C1 segment of cervical spinal cord (tissue), 14 donors: ENCODE results near the gene TRMT13.
"Not testable (repeated sequence)": the region's sequence is repeated elsewhere in the genome, so short reads cannot be mapped to it uniquely, and the experiment has no call there.

ENCODE experiments used
- DNase-seq, 14 donors: peaks; one replicate each; lab custom pipeline; 2025; lab: John Stamatoyannopoulos, UW

Gene TRMT13

DNA sequence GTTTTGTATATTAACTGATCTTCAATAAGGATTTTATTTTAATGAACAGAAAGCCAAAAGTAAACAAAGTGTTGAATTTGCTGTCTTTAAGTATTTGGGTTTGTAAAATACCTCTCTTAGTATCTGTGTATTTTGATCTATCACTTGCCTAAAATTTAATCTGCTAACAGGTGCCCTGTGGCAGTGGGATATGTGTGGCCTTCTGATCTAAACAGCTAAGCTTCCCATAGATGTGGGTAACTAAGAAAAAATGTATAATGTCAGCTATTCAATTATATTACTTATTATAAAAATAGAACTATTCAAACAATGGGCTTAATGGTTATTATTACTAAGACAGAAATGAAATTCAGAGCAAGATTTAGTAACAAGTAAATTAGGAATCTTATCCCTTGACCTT is 29.9 kb downstream of the TRMT13 start:
- DNase-seq = no peak

DNA sequence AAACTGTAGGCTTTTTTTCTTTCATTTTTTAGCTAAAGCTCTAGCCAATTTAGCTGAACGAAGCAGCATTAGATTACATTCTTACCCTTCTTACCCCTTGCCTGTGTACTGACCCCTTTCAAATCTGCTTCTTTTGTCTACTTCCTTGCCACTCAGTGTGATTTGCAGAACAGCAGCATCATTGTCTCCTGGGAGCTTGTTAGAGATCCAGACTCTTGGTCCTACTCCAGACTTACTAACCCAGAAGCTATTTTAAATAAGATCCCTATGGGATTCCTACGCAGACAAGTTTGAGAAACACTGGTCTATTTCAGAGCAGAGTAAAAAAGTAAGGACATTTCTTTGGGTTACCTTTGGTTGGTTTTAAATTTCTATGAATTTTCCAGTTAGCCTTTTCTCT is 31.3 kb downstream of the TRMT13 start:
- peak in 1 of 14 donors; percentile 0 for DNase-seq

DNA sequence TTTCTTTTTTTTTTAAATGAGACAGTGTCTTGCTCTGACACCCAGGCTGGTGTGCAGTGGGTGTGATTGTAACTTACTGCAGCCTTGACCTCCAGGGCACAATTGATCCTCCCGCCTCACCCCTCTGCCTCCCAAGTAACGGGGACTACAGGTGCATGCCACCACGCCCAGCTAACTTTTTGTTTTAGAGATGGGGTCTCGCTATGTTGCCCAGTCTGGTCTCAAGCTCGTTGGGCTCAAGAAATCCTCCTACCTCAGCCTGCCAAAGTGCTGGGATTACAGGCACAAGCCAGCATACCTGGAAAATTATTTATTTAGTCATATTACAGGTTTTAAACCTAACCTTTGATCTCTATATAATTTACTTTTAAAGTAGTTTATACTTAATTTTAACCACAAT is 31.7 kb downstream of the TRMT13 start:
- DNase-seq = no peak

DNA sequence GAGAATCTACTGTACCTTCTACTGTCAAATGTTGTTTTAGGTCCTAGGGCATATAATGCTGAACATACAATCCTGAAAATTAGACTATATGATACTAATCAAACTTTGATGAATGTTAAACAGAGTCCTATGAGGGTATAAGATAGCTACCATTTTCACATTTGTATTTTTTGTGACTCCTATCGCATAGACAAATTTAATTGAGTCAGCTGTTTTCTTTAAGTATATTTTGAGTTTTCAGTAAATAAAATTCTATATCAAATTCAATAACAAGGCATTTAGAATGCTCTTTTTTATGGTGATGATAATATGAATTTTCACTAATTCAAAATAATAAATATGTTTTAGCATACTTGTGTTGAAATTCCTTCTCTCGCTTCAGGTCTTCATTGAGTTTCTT is 35.1 kb downstream of the TRMT13 start:
- no peak for DNase-seq

DNA sequence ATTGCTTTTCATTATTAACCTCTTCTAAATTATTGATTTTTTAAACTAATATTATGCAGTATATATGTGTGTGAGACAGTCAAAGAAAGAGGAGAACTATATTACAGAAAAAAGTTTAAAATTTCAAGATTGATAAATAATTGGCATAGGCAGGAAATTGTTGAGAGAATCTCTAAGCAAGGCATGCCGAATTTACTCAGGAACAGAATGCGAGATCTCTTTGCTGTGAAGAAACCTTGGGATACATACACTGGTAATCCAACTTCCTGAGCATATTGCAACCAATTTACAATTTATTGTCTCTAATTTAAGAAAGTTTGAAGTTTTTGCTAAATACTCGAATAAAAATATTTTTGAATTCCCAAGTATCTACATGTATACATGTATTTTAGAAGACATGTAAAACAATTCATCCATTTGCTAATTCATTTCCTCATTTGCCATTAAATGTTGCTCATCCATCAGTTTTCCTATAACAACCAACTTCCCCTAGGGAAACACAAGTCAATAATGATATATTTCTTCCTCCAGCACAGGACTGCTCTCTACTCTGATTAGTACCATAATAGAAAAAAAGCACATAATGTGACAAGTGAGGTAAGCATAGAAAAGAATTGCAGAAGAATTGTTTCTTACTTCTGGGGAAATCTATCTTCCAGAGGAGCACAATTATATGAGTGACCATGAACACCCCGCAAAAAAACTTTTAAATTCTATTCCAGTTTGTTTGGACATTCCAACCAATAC is 44.5 kb downstream of the TRMT13 start:
- no peak for DNase-seq

DNA sequence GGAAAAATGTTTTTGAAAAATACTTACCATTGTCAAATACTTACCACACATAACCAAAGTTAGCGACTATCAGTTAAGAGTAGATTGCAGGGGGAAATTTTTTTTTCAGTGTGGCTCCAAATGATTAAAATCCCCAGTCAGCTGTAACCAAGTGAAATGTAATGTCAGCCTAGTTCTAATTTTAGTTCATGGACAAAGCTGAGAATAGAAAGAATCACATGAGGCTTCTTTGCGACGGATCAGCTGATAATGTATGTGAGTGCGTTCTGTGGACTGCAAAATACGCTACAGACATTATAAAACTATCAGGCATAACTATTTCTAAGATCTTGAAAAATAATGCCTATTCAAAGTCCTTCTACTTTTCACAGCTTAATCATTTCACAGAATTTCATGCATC is 45.1 kb downstream of the TRMT13 start, which contains the start of gene LRRC39:
Gene LRRC39, minus strand, starts transcription at position 166 of the 400 bp plus-strand sequence. CDS start 9,740 bp downstream, outside the sequence.
- DNase-seq = no peak

DNA sequence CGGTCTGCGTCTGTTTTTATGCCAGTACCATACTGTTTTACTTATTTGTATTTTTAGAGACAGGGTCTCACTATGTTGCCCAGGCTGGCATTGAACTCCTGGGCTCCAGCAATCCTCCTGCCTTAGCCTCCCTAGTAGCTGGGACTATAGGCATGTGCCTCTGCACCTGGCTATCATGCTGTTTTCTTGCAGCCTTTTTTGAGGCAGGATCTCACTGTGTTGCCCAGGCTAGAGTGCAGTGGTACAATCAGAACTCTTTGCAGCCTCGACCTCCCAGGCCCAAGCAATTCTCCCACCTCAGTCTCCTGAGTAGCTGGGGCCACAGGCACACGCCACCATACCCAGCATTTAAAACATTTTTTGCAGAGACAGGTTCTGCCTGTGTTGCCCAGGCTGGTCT is 50.4 kb downstream of the TRMT13 start:
- DNase-seq = no peak

DNA sequence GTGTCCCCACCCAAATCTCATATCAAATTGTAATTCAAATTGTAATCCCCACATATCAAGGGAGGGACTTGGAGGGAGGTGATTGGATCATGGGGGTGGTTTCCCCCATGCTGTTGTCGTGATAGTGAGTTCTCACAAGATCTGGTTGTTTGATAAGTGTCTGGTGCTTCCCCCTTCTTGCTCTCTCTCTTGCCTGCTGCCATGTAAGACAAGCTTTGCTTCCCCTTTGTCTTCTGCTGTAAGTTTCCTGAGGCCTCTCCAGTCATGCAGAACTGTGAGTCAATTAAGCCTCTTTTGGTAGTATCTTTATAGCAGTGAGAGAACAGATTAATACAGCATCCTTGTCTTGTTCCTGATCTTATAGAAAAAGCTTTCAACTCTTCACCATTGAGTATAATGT is 51.6 kb downstream of the TRMT13 start:
- DNase-seq = no peak

DNA sequence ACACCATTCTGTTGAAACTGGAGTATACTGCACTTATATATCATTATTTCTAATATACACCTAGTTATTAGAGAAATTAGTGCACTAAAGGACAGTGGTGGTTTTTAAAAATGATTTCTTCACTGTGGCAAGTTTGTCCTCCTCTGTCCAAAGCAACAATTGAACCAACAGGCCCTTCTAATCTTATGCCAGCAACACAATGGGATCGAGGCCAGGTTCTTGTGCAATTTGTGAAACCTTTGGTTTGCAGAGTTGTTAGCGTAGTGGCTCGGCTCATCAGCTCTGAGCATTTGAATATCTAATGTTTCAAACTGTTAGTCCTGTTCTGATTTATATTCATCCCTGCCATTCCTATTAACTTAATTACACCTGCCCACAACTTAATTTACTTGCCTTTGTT is 54.9 kb downstream of the TRMT13 start:
- peak in 6 of 14 donors; percentile 0 to 12 (median 2) for DNase-seq

DNA sequence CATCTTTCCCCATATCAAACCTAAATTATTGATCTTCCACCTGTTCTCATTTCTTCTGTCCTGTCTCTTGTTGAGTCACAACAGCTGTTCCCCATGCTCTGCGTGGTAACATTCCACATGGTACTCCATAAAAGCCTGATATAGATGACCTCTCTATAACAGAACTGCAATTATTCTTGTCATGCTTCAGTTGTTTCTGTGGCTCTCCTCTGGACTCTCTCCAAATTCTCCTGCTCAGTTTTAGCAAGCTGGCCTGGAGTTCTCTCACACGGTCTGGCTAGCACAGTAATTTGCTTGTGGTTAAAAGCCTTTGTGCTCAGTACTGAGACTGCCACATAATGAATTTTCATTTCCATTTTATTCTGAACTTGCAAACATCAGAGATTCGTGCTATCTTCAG is 55.7 kb downstream of the TRMT13 start:
- peak in 10 of 14 donors; percentile 2 to 54 (median 20) for DNase-seq

DNA sequence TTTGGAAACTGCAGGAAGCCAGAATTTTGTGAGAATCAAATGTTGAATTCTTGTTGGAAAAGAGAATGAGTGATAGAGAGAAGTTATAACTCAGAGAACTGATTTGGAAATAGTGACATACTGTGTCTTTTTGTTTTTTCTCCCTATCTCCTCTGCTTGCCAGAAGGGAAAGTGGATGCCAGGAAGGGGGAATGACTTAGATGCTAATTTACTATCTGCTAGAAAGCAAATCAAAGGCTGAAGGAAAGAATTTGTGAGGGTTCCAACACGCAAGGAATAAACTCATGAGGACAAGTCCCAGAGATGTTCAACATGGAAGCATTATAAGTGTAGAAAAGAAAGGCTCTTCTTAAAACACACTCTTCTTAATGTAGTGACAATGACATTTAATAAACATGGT is 65.6 kb downstream of the TRMT13 start:
- DNase-seq = no peak

DNA sequence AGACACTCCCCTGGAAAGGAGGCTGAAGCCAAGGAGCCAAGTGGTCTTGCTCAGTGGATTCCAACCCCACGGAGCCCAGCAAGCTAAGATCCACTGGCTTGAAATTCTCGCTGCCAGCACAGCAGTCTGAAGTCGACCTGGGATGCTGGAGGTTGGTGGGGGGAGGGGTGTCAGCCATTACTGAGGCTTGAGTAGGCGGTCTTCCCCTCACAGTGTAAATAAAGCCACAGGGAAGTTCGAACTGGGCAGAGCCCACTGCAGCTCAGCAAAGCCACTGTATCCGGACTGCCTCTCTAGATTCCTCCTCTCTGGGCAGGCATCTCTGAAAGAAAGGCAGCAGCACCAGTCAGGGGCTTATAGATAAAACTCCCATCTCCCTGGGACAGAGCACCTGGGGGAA is 67.1 kb downstream of the TRMT13 start:
- DNase-seq = not testable (repeated sequence)
